Measurements from ENCODE around the gene MTHFD1. TPM values are rescaled to one million over a fixed set of nuclear protein-coding genes. Genes with fewer than 3 reads are reported as not detected.

The MTHFD1 gene
- total RNA-seq, result 69.9 and 85.5 TPM in 2 replicates

GRCh38 chr14:64387782-64388532 is at the start of gene MTHFD1:
MTHFD1 (plus strand) TSS chr14:64388353; CDS start chr14:64388428, 75 bp downstream.

GRCh38 chr14:64465191-64465822 is 77.2 kb downstream of the MTHFD1 start, which contains the start of gene AKAP5:
AKAP5 (plus strand) TSS chr14:64465499; CDS start chr14:64468395, 2,896 bp downstream.

GRCh38 chr14:64503434-64504309 is 115.5 kb downstream of the MTHFD1 start, which contains the start of gene ZBTB25:
ZBTB25 (minus strand) TSS chr14:64503838; CDS start chr14:64490533, 13,305 bp downstream.

GRCh38 chr14:64504310-64504896 is 116.2 kb downstream of the MTHFD1 start, which contains the start of gene ZBTB1:
ZBTB1 (plus strand) TSS chr14:64504770; CDS start chr14:64521505, 16,735 bp downstream.

Other genes with a start within 250 kb of the MTHFD1 start
- 0.27 and 0.69 TPM in 2 replicates for gene ESR2, start 94.0 kb upstream of the MTHFD1 start, total RNA-seq
- gene AKAP5, start 77.1 kb downstream of the MTHFD1 start, total RNA-seq, result 0.07 and 0.34 TPM in 2 replicates
- gene ZBTB25, start 115.5 kb downstream of the MTHFD1 start, total RNA-seq, result 2.3 and 2.7 TPM in 2 replicates
- gene ZBTB1, start 116.4 kb downstream of the MTHFD1 start, total RNA-seq, result 16.9 and 17.6 TPM in 2 replicates
- 2.2 and 3.6 TPM in 2 replicates for gene HSPA2, start 152.4 kb downstream of the MTHFD1 start, total RNA-seq
- 0.39 TPM in 1 of 2 replicates, not detected in the other for gene PPP1R36, start 161.6 kb downstream of the MTHFD1 start, total RNA-seq

Measured in mammary microvascular endothelial cell (primary cell).